Gastrocnemius medialis (tissue), 4 donors: Measurements from ENCODE around the gene LEF1.

Experiments
- POLR2A ChIP-seq, 2 donors: fragments of 450-650 bp; IDR thresholded peaks; one replicate each; pipeline ENCODE4 v1.6.1; 2017; ENCODE audit warnings: antibody characterized with exemption in 2 of 2, mild to moderate bottlenecking in 2 of 2, moderate library complexity in 2 of 2
- TF ChIP-seq, protein P1 (sequence below), 5 experiments: fragments of 450-650 bp in 3 of 5; fragments of 200-600 bp in 2 of 5; sonication (generic) in 2 of 5; IDR thresholded peaks in 4 of 5; conservative IDR thresholded peaks in 1 of 5; 1 replicate in 4 of 5; 2 replicates in 1 of 5; pipeline ENCODE4 v1.5.1; 2016 to 2019; ENCODE audit warnings: antibody characterized with exemption in 5 of 5, mild to moderate bottlenecking in 3 of 5, moderate library complexity in 3 of 5

DNA sequence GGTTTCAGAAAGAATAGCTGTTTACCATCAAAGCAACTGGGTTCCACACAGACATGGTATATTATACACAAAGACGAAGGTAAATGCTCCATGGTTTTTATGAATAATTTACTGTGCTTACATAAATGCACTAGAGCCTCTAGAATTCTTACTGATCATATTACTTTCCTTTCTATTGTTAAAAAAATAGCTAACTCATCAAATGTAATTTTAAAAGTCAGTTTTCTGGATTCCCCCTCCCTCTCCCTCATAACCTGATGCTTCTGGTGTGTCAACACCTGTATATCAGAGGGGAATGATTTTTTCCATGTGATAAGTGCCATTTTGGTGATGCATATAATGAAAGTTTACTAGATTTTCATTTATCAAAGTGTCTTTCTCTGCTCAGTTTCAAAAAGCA, 31.1 kb upstream of the LEF1 start:
- TF ChIP-seq, protein P1, sequence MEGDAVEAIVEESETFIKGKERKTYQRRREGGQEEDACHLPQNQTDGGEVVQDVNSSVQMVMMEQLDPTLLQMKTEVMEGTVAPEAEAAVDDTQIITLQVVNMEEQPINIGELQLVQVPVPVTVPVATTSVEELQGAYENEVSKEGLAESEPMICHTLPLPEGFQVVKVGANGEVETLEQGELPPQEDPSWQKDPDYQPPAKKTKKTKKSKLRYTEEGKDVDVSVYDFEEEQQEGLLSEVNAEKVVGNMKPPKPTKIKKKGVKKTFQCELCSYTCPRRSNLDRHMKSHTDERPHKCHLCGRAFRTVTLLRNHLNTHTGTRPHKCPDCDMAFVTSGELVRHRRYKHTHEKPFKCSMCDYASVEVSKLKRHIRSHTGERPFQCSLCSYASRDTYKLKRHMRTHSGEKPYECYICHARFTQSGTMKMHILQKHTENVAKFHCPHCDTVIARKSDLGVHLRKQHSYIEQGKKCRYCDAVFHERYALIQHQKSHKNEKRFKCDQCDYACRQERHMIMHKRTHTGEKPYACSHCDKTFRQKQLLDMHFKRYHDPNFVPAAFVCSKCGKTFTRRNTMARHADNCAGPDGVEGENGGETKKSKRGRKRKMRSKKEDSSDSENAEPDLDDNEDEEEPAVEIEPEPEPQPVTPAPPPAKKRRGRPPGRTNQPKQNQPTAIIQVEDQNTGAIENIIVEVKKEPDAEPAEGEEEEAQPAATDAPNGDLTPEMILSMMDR (IDR thresholded peaks at IDR 0.05 in 4 of 5, conservative IDR thresholded peaks at IDR 0.05 in 1 of 5): no peak
- no peak for TF ChIP-seq POLR2A (IDR thresholded peaks at IDR 0.05)
